Suprapubic skin (tissue), 4 donors: Measurements from ENCODE around the gene KIRREL1. TPM values are rescaled to one million over a fixed set of nuclear protein-coding genes. Genes with fewer than 3 reads are reported as not detected.

ENCODE experiments used
- DNase-seq, 2 donors: peaks; one replicate each; pipeline ENCODE4 v3.0.0-alpha.2; 2019; ENCODE audit warnings: low spot score in 2 of 2
- H3K27ac ChIP-seq: fragments of 200-600 bp; sonication (generic); one replicate; pipeline ENCODE4 v1.5.1; 2019
- H3K27me3 ChIP-seq: fragments of 200-600 bp; sonication (generic); one replicate; pipeline ENCODE4 v1.5.1; 2019
- H3K36me3 ChIP-seq: fragments of 200-600 bp; sonication (generic); one replicate; pipeline ENCODE4 v1.5.1; 2019
- H3K4me1 ChIP-seq: fragments of 200-600 bp; sonication (generic); one replicate; pipeline ENCODE4 v1.5.1; 2019
- H3K4me3 ChIP-seq: fragments of 200-600 bp; sonication (generic); one replicate; pipeline ENCODE4 v1.5.1; 2019; ENCODE audit warnings: mild to moderate bottlenecking
- H3K9me3 ChIP-seq: fragments of 200-600 bp; sonication (generic); one replicate; pipeline ENCODE4 v1.5.1; 2019
- CTCF ChIP-seq, 2 donors: fragments of 200-600 bp in 1 of 2; fragments of 450-650 bp in 1 of 2; sonication (generic) in 1 of 2; IDR thresholded peaks; one replicate each; pipeline ENCODE4 v1.5.1; 2016 to 2019; ENCODE audit warnings: antibody characterized with exemption in 2 of 2, mild to moderate bottlenecking in 1 of 2, moderate library complexity in 1 of 2
- EP300 ChIP-seq: sonication (generic); formaldehyde crosslinking; IDR thresholded peaks from one replicate; pipeline ENCODE4 v1.6.1; 2017; ENCODE audit warnings: antibody characterized with exemption
- POLR2A ChIP-seq, 2 donors: fragments of 450-650 bp; IDR thresholded peaks; one replicate each; pipeline ENCODE4 v1.6.1; 2017; ENCODE audit warnings: antibody characterized with exemption in 2 of 2, mild to moderate bottlenecking in 2 of 2, moderate library complexity in 2 of 2
- POLR2AphosphoS5 ChIP-seq, 3 donors: sonication (generic); formaldehyde crosslinking; IDR thresholded peaks; one replicate each; pipeline ENCODE4 v1.6.1; 2017; ENCODE audit warnings: antibody characterized with exemption in 3 of 3
- WGBS: methylation state at CpG from one replicate; pipeline ENCODE4 v1.1.5; 2018; 5-methylcytosine and 5-hydroxymethylcytosine counted together
- total RNA-seq, 4 donors: library from RNA; depleted of rRNA; stranded (reverse); fragments of >200 nt; gene quantifications; one replicate each; pipeline ENCODE4 v1.1.0, GENCODE V29; 2016

The KIRREL1 gene
- total RNA-seq, 4 donors from 2014 or later: 12.5 to 18.9 (median 15.5) TPM

GRCh38 chr1:157993918-157994605 is 617 bp downstream of the KIRREL1 start:
- WGBS: under 1% methylated on average over 15 of the region's 29 CpGs
- H3K36me3 ChIP-seq: no peaks in the 10 kb centered on the region
- H3K9me3 ChIP-seq: no peaks in the 10 kb centered on the region
- peak in 1 of 2 donors; percentile 73 for DNase-seq
- H3K27me3 ChIP-seq: no peaks in the 10 kb centered on the region
- peaks cover 32% of the 10 kb centered on the region for H3K4me1 ChIP-seq
- peak overlapping the region; percentile 92 for H3K27ac ChIP-seq
- H3K4me3 ChIP-seq: peak overlapping the region; percentile 87
- TF ChIP-seq CTCF (IDR thresholded peaks at IDR 0.05) (no peak), POLR2A (IDR thresholded peaks at IDR 0.05) (no peak), POLR2AphosphoS5 (IDR thresholded peaks at IDR 0.05) (no peak), EP300 (no peak)

GRCh38 chr1:157994704-157995582 is 1.5 kb downstream of the KIRREL1 start:
- peak overlapping the region; percentile 87 for H3K4me3 ChIP-seq
- no peaks in the 10 kb centered on the region for H3K27me3 ChIP-seq
- TF ChIP-seq EP300 (no peak), POLR2A (IDR thresholded peaks at IDR 0.05) (no peak), CTCF (IDR thresholded peaks at IDR 0.05) (no peak), POLR2AphosphoS5 (IDR thresholded peaks at IDR 0.05) (no peak)
- no peaks in the 10 kb centered on the region for H3K36me3 ChIP-seq
- peak overlapping the region; percentile 92 for H3K27ac ChIP-seq
- DNase-seq: no peak
- H3K4me1 ChIP-seq: peaks cover 33% of the 10 kb centered on the region
- no peaks in the 10 kb centered on the region for H3K9me3 ChIP-seq
- 27% methylated on average over 12 of the region's 13 CpGs for WGBS

GRCh38 chr1:157995583-157996169 is 2.2 kb downstream of the KIRREL1 start:
- Histone ChIP-seq H3K4me1 (peaks cover 36% of the 10 kb centered on the region), H3K4me3 (peak overlapping the region; percentile 87), H3K36me3 (no peaks in the 10 kb centered on the region), H3K27ac (peak overlapping the region; percentile 92), H3K9me3 (no peaks in the 10 kb centered on the region), H3K27me3 (no peaks in the 10 kb centered on the region)
- TF ChIP-seq POLR2AphosphoS5 (IDR thresholded peaks at IDR 0.05) (no peak), POLR2A (IDR thresholded peaks at IDR 0.05) (no peak), EP300 (no peak), CTCF (IDR thresholded peaks at IDR 0.05) (no peak)
- WGBS: 49% methylated on average over 3 of the region's 3 CpGs
- no peak for DNase-seq

- Histone ChIP-seq H3K9me3 (no peaks in the 10 kb centered on the region), H3K27ac (peak overlapping the region; percentile 92), H3K4me1 (peaks cover 36% of the 10 kb centered on the region), H3K27me3 (no peaks in the 10 kb centered on the region), H3K36me3 (no peaks in the 10 kb centered on the region), H3K4me3 (peak overlapping the region; percentile 87)
- 60% methylated on average over 5 of the region's 5 CpGs for WGBS
- DNase-seq: no peak
- TF ChIP-seq EP300 (no peak), POLR2AphosphoS5 (IDR thresholded peaks at IDR 0.05) (no peak), CTCF (IDR thresholded peaks at IDR 0.05) (no peak), POLR2A (IDR thresholded peaks at IDR 0.05) (no peak)
These were observed 3.0 kb downstream of the KIRREL1 start for GRCh38 chr1:157996433-157996832.

- Histone ChIP-seq H3K4me3 (no peak overlapping the region), H3K36me3 (no peaks in the 10 kb centered on the region), H3K4me1 (peaks cover 38% of the 10 kb centered on the region), H3K27ac (no peak overlapping the region), H3K9me3 (no peaks in the 10 kb centered on the region), H3K27me3 (no peaks in the 10 kb centered on the region)
- WGBS: 71% methylated on average over 4 of the region's 4 CpGs
- no peak for DNase-seq
- TF ChIP-seq EP300: no peak
- no peak for TF ChIP-seq CTCF (IDR thresholded peaks at IDR 0.05)
- no peak for TF ChIP-seq POLR2AphosphoS5 (IDR thresholded peaks at IDR 0.05)
- no peak for TF ChIP-seq POLR2A (IDR thresholded peaks at IDR 0.05)
These were observed 7.1 kb downstream of the KIRREL1 start for GRCh38 chr1:158000507-158000906.
